HAP-1 (cell line): ENCODE measurements around the gene UST.
"Not testable (repeated sequence)": the region's sequence is repeated elsewhere in the genome, so short reads cannot be mapped to it uniquely, and the experiment has no call there.

Experiments
- DNase-seq, 2 experiments: peaks; one replicate each; pipeline ENCODE4 v3.0.0-alpha.2; 2016 to 2020; ENCODE audit warnings: low spot score in 2 of 2
- H3K27me3 ChIP-seq: fragments of 250-450 bp; sonication (Bioruptor Pico); 2 replicates; pipeline ENCODE4 v1.5.1; 2020; ENCODE audit warnings: low read depth, mild to moderate bottlenecking, moderate library complexity
- H3K36me3 ChIP-seq: fragments of 250-450 bp; sonication (Bioruptor Pico); replicated peaks from 2 replicates; pipeline ENCODE4 v1.5.1; 2020; ENCODE audit warnings: mild to moderate bottlenecking
- H3K4me1 ChIP-seq: fragments of 250-450 bp; sonication (Bioruptor Pico); 2 replicates; pipeline ENCODE4 v1.5.1; 2020; ENCODE audit warnings: mild to moderate bottlenecking
- H3K4me3 ChIP-seq: fragments of 250-450 bp; sonication (Bioruptor Pico); 2 replicates; pipeline ENCODE4 v1.5.1; 2020; ENCODE audit warnings: mild to moderate bottlenecking, moderate library complexity
- H3K9me3 ChIP-seq: fragments of 250-450 bp; sonication (Bioruptor Pico); 2 replicates; pipeline ENCODE4 v1.5.1; 2020; ENCODE audit warnings: mild to moderate bottlenecking, moderate library complexity
- in situ Hi-C: fragments of 300-500 bp; cut with MboI; formaldehyde crosslinking; loops from 3 replicates; pipeline ENCODE4 v1.14.3; 2020; ENCODE audit warnings: low sequenced_read_pairs, inconsistent platforms, mixed read lengths

The UST gene

GRCh38 chr6:149001422-149001821, 254.6 kb downstream of the UST start:
- Histone ChIP-seq H3K27me3 (no peaks in the 10 kb centered on the region), H3K4me3 (no peak overlapping the region), H3K9me3 (no peaks in the 10 kb centered on the region; the same call in 1 of the 2 replicates), H3K36me3 (no peaks in the 10 kb centered on the region), H3K4me1 (0 out of 2 replicates have a peak, but pooled peaks cover 2% of the 10 kb centered on the region)
- DNase-seq, result no peak
- in situ Hi-C loops, result no loop called here

DNA sequence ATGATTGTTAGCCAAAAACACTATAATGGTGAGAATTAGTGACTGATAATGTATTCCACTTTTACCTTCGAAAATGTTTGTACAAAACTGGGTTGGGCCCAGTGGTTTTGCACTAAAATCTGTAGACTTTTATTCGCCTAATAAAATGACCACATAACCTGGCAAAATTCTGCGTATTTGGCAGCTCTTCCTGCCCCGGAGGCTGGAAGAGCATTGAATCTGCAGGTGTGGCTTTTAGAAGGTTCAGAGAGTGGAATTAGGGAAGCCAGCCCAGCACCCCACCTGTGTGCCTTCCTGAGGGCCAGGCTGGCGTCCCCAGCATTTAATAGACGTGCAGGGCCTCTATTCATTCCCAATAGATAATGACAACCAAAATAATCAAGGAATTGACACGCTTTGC, 256.7 kb downstream of the UST start:
- H3K4me3 ChIP-seq, result no peak overlapping the region
- no peaks in the 10 kb centered on the region for H3K4me1 ChIP-seq
- no peaks in the 10 kb centered on the region for H3K27me3 ChIP-seq
- in situ Hi-C loops, result no loop called here
- H3K9me3 ChIP-seq, result no peaks in the 10 kb centered on the region; the same call in 1 of the 2 replicates
- H3K36me3 ChIP-seq, result no peaks in the 10 kb centered on the region
- DNase-seq, result no peak

DNA sequence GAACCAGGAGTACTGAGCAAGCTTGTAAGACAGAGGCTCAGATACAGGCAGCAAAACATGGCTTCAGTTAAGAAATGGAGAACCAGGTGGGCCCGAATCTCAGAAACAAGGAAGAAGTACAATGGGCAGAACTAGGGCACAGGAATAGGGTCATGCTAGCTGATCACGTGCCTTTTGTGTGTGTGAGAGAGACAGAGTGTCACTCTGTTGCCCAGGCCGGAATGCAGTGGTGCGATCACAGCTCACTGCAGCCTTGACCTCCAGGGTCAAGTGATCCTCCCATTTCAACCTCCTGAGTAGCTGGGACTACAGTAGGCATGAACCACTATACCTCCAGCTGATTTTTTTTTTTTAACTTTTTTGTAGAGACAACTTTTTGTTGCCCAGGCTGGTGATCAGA, 257.8 kb downstream of the UST start:
- H3K9me3 ChIP-seq, result no peaks in the 10 kb centered on the region; the same call in 1 of the 2 replicates
- in situ Hi-C loops, result no loop called here
- DNase-seq, result no peak
- no peaks in the 10 kb centered on the region for H3K4me1 ChIP-seq
- no peak overlapping the region for H3K4me3 ChIP-seq
- H3K36me3 ChIP-seq, result no peaks in the 10 kb centered on the region
- no peaks in the 10 kb centered on the region for H3K27me3 ChIP-seq

DNA sequence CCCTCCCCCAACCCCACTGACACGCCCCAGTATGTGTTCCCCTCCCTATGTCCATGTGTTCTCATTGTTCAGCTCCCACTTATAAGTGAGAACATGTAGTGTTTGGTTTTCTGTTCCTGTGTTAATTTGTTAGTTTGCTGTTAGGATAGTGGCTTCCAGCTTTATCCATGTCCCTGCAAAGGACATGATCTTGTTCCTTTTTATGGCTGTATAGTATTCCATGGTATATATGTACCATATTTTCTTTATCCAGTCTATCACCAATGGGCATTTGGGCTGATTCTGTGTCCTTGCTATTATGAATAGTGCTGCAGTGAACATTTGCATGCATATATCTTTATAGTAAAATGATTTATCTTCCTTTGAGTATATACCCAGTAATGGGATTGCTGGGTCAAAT, 259.4 kb downstream of the UST start:
- H3K36me3 ChIP-seq, H3K27me3 ChIP-seq, H3K9me3 ChIP-seq, DNase-seq, H3K4me1 ChIP-seq, in situ Hi-C loops, H3K4me3 ChIP-seq: not testable (repeated sequence)

DNA sequence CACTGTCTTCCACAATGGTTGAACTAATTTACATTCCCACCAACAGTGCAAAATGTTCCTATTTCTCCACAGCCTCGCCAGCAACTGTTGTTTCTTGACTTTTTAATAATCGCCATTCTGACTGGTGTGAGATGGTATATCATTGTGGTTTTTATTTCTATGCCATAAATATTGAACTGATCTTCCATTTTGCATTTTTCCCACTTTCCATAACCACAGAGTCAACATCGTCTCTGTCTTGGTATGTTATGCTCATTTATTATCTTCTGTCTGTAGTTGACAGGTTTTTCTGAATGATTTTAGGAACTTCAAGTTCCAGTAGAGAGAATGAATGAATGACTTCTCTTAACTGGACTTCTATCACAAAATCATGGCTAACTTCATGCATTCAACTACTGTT, 259.8 kb downstream of the UST start:
- Histone ChIP-seq H3K36me3 (no peaks in the 10 kb centered on the region), H3K9me3 (no peaks in the 10 kb centered on the region; the same call in 1 of the 2 replicates), H3K4me3 (no peak overlapping the region), H3K27me3 (no peaks in the 10 kb centered on the region), H3K4me1 (no peaks in the 10 kb centered on the region)
- in situ Hi-C loops, result no loop called here
- no peak for DNase-seq

GRCh38 chr6:149007846-149008245, 261.0 kb downstream of the UST start:
- Histone ChIP-seq H3K36me3 (no peaks in the 10 kb centered on the region), H3K9me3 (no peaks in the 10 kb centered on the region), H3K4me3 (no peak overlapping the region), H3K4me1 (no peaks in the 10 kb centered on the region), H3K27me3 (no peaks in the 10 kb centered on the region)
- no peak for DNase-seq
- in situ Hi-C loops, result no loop called here

GRCh38 chr6:149008741-149009140, 261.9 kb downstream of the UST start:
- in situ Hi-C loops, result no loop called here
- Histone ChIP-seq H3K27me3 (no peaks in the 10 kb centered on the region), H3K9me3 (no peaks in the 10 kb centered on the region), H3K4me1 (no peaks in the 10 kb centered on the region), H3K4me3 (no peak overlapping the region), H3K36me3 (no peaks in the 10 kb centered on the region)
- DNase-seq, result no peak

- Histone ChIP-seq H3K36me3 (no peaks in the 10 kb centered on the region), H3K9me3 (no peaks in the 10 kb centered on the region), H3K27me3 (no peaks in the 10 kb centered on the region), H3K4me3 (no peak overlapping the region), H3K4me1 (no peaks in the 10 kb centered on the region)
- DNase-seq, result no peak
- in situ Hi-C loops, result no loop called here
Observed at GRCh38 chr6:149012040-149012545, 265.3 kb downstream of the UST start.

- Histone ChIP-seq H3K36me3 (no peaks in the 10 kb centered on the region), H3K4me1 (no peaks in the 10 kb centered on the region), H3K27me3 (no peaks in the 10 kb centered on the region), H3K4me3 (no peak overlapping the region), H3K9me3 (no peaks in the 10 kb centered on the region)
- in situ Hi-C loops, result no loop called here
- no peak for DNase-seq
Observed at GRCh38 chr6:149013586-149014344, 266.9 kb downstream of the UST start.

DNA sequence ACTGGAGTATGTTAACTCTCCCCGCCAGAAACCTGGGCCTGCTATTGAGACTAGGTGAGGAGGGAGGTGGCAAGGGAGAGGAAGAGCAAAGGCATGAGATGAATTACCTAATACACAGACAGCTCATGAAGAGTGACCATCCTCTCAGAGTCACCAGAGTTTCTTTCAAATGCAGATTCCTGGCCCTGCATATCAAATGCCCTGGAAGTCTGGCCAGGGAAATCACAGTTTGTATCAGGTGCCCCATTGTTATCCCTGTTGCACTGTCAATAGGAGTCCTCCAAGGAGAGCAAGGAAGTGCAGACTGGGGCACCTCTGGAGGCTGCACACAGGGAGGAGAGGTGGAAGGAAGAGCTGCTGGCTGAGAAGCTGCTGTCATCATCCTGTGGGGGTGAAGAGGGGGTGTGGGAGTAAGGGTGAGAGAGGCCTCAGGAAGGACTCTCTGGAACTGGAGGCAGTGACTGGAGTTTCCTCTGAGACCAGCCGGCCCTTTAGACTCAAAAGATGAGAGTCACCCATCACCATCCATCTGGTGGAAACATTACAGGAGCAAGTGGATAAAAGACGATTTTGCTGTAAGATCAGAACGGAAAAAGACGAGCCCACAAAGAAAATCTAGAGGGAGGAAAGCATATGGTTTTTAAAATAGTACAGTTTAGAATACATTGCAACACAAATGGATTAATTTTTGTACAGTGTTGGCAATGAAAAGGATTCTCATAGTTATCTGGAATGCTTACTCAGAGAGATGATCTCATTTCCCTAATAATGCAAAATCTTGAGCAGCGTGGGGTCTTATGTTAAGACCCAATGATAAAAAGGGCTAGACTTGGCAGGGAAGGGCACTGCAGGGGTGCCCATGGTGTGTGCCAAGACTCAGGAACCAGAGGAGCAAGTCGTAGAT, 268.1 kb downstream of the UST start:
- H3K9me3 ChIP-seq, result no peaks in the 10 kb centered on the region
- H3K36me3 ChIP-seq, result no peaks in the 10 kb centered on the region
- peak; percentile 10 to 25 for DNase-seq
- H3K27me3 ChIP-seq, result no peaks in the 10 kb centered on the region
- H3K4me1 ChIP-seq, result no peaks in the 10 kb centered on the region
- in situ Hi-C loops, result no loop called here
- H3K4me3 ChIP-seq, result no peak overlapping the region

- Histone ChIP-seq H3K4me3 (no peak overlapping the region), H3K36me3 (no peaks in the 10 kb centered on the region), H3K4me1 (no peaks in the 10 kb centered on the region), H3K27me3 (no peaks in the 10 kb centered on the region), H3K9me3 (no peaks in the 10 kb centered on the region)
- in situ Hi-C loops, result no loop called here
- DNase-seq, result no peak
Observed at GRCh38 chr6:149015535-149016525, 269.0 kb downstream of the UST start.

GRCh38 chr6:149016716-149017115, 269.9 kb downstream of the UST start:
- Histone ChIP-seq H3K4me3 (no peak overlapping the region), H3K36me3 (no peaks in the 10 kb centered on the region), H3K9me3 (no peaks in the 10 kb centered on the region), H3K4me1 (no peaks in the 10 kb centered on the region), H3K27me3 (no peaks in the 10 kb centered on the region)
- DNase-seq, result no peak
- in situ Hi-C loops, result no loop called here

DNA sequence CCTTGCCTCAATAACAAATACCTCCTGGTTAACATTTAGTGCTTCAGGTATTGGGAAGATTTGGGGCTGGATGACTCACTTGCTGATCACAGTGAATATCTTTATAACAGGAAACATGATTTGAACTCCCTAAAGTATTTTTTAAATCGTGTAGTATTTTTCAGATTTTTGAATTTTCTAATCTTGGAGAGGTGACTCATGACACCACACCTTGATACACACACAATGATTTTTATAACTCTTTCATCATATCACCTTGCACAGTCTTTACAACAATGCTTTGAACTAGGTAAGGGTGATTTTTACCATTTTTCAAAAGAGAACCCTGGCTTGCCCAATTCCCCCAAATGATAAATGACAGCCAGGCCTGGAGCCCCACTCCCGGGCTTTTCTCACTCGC, 273.5 kb downstream of the UST start:
- no peaks in the 10 kb centered on the region for H3K9me3 ChIP-seq
- no peaks in the 10 kb centered on the region for H3K36me3 ChIP-seq
- no peak overlapping the region for H3K4me3 ChIP-seq
- no peaks in the 10 kb centered on the region for H3K4me1 ChIP-seq
- DNase-seq, result no peak
- in situ Hi-C loops, result no loop called here
- no peaks in the 10 kb centered on the region for H3K27me3 ChIP-seq
